H9 (cell line): ENCODE measurements around the gene KRT74. TPM values are rescaled to one million over a fixed set of nuclear protein-coding genes. Genes with fewer than 3 reads are reported as not detected.

ENCODE experiments used
- DNase-seq: peaks from one replicate; pipeline ENCODE4 v3.0.0-alpha.2; 2017
- H2AFZ ChIP-seq: one replicate; pipeline ENCODE4 v1.6.1; 2013; ENCODE audit warnings: mild to moderate bottlenecking, low read length, control low read depth, moderate library complexity
- H2AK5ac ChIP-seq: 2 replicates; pipeline ENCODE4 v1.6.1; 2013; ENCODE audit warnings: low read length, control low read depth, mixed read lengths; ENCODE audit not compliant: insufficient read length
- H2BK120ac ChIP-seq: one replicate; pipeline ENCODE4 v1.6.1; 2013; ENCODE audit warnings: low read depth, mild to moderate bottlenecking, low read length, control low read depth, inconsistent platforms; ENCODE audit not compliant: poor library complexity, severe bottlenecking
- H2BK12ac ChIP-seq: 2 replicates; pipeline ENCODE4 v1.6.1; 2013; ENCODE audit warnings: low read length, control low read depth, mixed read lengths, low read depth; ENCODE audit not compliant: insufficient read length
- H2BK15ac ChIP-seq: 2 replicates; pipeline ENCODE4 v1.6.1; 2013; ENCODE audit warnings: low read depth, low read length, control low read depth
- H2BK20ac ChIP-seq: one replicate; pipeline ENCODE4 v1.6.1; 2013; ENCODE audit warnings: low read depth, mild to moderate bottlenecking, low read length, control low read depth, inconsistent platforms; ENCODE audit not compliant: poor library complexity, severe bottlenecking
- H2BK5ac ChIP-seq: 2 replicates; pipeline ENCODE4 v1.6.1; 2013; ENCODE audit warnings: low read length, control low read depth, mixed read lengths; ENCODE audit not compliant: insufficient read length
- H3K14ac ChIP-seq: 2 replicates; pipeline ENCODE4 v1.6.1; 2013; ENCODE audit warnings: low read length, control low read depth; ENCODE audit not compliant: insufficient read depth
- H3K18ac ChIP-seq: 2 replicates; pipeline ENCODE4 v1.6.1; 2013; ENCODE audit warnings: low read depth, mild to moderate bottlenecking, mixed read lengths, low read length, control low read depth; ENCODE audit not compliant: insufficient read length
- H3K23ac ChIP-seq: 2 replicates; pipeline ENCODE4 v1.6.1; 2013; ENCODE audit warnings: low read length, control low read depth, mixed read lengths, low read depth; ENCODE audit not compliant: insufficient read length
- H3K23me2 ChIP-seq: 2 replicates; pipeline ENCODE4 v1.6.1; 2013; ENCODE audit warnings: low read depth, mild to moderate bottlenecking, mixed read lengths, low read length, control low read depth; ENCODE audit not compliant: insufficient read length, poor library complexity, severe bottlenecking
- H3K27ac ChIP-seq: 2 replicates; pipeline ENCODE4 v1.5.1; 2013; ENCODE audit warnings: low read length, control low read depth, mixed read lengths, low read depth; ENCODE audit not compliant: insufficient read length
- H3K27me3 ChIP-seq: 2 replicates; pipeline ENCODE4 v1.6.1; 2013; ENCODE audit warnings: low read length, control low read depth, inconsistent platforms; ENCODE audit not compliant: insufficient read depth
- H3K4ac ChIP-seq: 2 replicates; pipeline ENCODE4 v1.6.1; 2013; ENCODE audit warnings: low read depth, mild to moderate bottlenecking, control low read depth, inconsistent platforms, low read length, moderate library complexity
- H3K4me1 ChIP-seq: 2 replicates; pipeline ENCODE4 v1.6.1; 2013; ENCODE audit warnings: low read length, control low read depth, inconsistent platforms; ENCODE audit not compliant: insufficient read depth
- H3K4me2 ChIP-seq: 2 replicates; pipeline ENCODE4 v1.6.1; 2013; ENCODE audit warnings: low read length, control low read depth, mixed read lengths; ENCODE audit not compliant: insufficient read length, insufficient read depth
- H3K56ac ChIP-seq: 2 replicates; pipeline ENCODE4 v1.6.1; 2013; ENCODE audit warnings: low read depth, mild to moderate bottlenecking, mixed read lengths, low read length, control low read depth; ENCODE audit not compliant: insufficient read length
- H3K79me1 ChIP-seq: 2 replicates; pipeline ENCODE4 v1.6.1; 2013; ENCODE audit warnings: low read depth, mild to moderate bottlenecking, moderate library complexity, low read length, control low read depth, inconsistent platforms; ENCODE audit not compliant: insufficient read depth, poor library complexity, severe bottlenecking
- H3K79me2 ChIP-seq: 2 replicates; pipeline ENCODE4 v1.6.1; 2013; ENCODE audit warnings: low read length, control low read depth, inconsistent platforms; ENCODE audit not compliant: insufficient read depth
- H3K9ac ChIP-seq: 2 replicates; pipeline ENCODE4 v1.6.1; 2013; ENCODE audit warnings: low read length, control low read depth, mixed read lengths; ENCODE audit not compliant: insufficient read length; ENCODE audit errors: extremely low read depth
- H3K9me3 ChIP-seq: one replicate; pipeline ENCODE4 v1.6.1; 2013; ENCODE audit warnings: low read depth, low read length, inconsistent platforms; ENCODE audit not compliant: control insufficient read depth
- H3T11ph ChIP-seq: one replicate; pipeline ENCODE4 v1.6.1; 2013; ENCODE audit warnings: mild to moderate bottlenecking, low read length, control low read depth, inconsistent platforms
- H4K20me1 ChIP-seq: one replicate; pipeline ENCODE4 v1.6.1; 2013; ENCODE audit not compliant: control insufficient read depth, insufficient read length, insufficient read depth
- H4K5ac ChIP-seq: 2 replicates; pipeline ENCODE4 v1.6.1; 2013; ENCODE audit warnings: low read depth, mild to moderate bottlenecking, mixed read lengths, low read length, control low read depth; ENCODE audit not compliant: insufficient read length
- H4K8ac ChIP-seq: replicated peaks from 2 replicates; pipeline ENCODE4 v1.6.1; 2013; ENCODE audit warnings: low read length, control low read depth, mixed read lengths, low read depth; ENCODE audit not compliant: insufficient read length
- H4K91ac ChIP-seq: 2 replicates; pipeline ENCODE4 v1.6.1; 2013; ENCODE audit warnings: low read depth, mild to moderate bottlenecking, moderate library complexity, mixed read lengths, low read length, control low read depth; ENCODE audit not compliant: insufficient read length
- H3K27ac Mint-ChIP-seq, 3 experiments: 2 replicates in 2 of 3; 3 replicates in 1 of 3; pipeline ENCODE4 v1.8.0; 2020 to 2021; ENCODE audit warnings: mixed read lengths in 3 of 3, mild to moderate bottlenecking in 1 of 3, moderate library complexity in 1 of 3
- H3K27me3 Mint-ChIP-seq: 2 replicates; pipeline ENCODE4 v1.8.0; 2021; ENCODE audit warnings: low read depth, mild to moderate bottlenecking, moderate library complexity, mixed read lengths
- H3K36me3 Mint-ChIP-seq, 3 experiments: 2 replicates in 2 of 3; 3 replicates in 1 of 3; pipeline ENCODE4 v1.8.0; 2020 to 2021; ENCODE audit warnings: low read depth in 3 of 3, mixed read lengths in 3 of 3; ENCODE audit not compliant: insufficient read depth in 1 of 3
- H3K4me1 Mint-ChIP-seq, 2 experiments: 2 replicates each; pipeline ENCODE4 v1.8.0; 2020; ENCODE audit warnings: mixed read lengths in 2 of 2
- H3K4me3 Mint-ChIP-seq, 2 experiments: 2 replicates in 1 of 2; 3 replicates in 1 of 2; pipeline ENCODE4 v1.8.0; 2020 to 2021; ENCODE audit warnings: mild to moderate bottlenecking in 2 of 2, mixed read lengths in 2 of 2, moderate library complexity in 1 of 2
- H3K9me3 Mint-ChIP-seq, 2 experiments: 2 replicates in 1 of 2; 3 replicates in 1 of 2; pipeline ENCODE4 v1.8.0; 2020; ENCODE audit warnings: mild to moderate bottlenecking in 2 of 2, mixed read lengths in 2 of 2, moderate library complexity in 1 of 2
- CTCF ChIP-seq: fragments of 200-600 bp; sonication (generic); conservative IDR thresholded peaks from 3 replicates; pipeline ENCODE4 v1.8.0; 2021; ENCODE audit warnings: antibody characterized with exemption, mild to moderate bottlenecking
- WGBS: extraction: QIAGEN DNeasy Blood & Tissue Kit; methylation state at CpG from one replicate; pipeline ENCODE4 v1.1.7; 2013; ENCODE audit warnings: missing lambda C conversion rate, low lambda C conversion rate, mixed read lengths; ENCODE audit not compliant: insufficient read length; ENCODE audit errors: extremely low coverage; 5-methylcytosine and 5-hydroxymethylcytosine counted together
- total RNA-seq: library from RNA; stranded (reverse); gene quantifications from 2 replicates; pipeline ENCODE4 v1.2.1, GENCODE V29; 2021

Gene KRT74
- total RNA-seq, 1 experiment from 2014 or later: not detected

- Mint-ChIP-seq H3K27me3 (peaks cover 12% of the 10 kb centered on the region), H3K4me1 (peaks cover 10 to 12% of the 10 kb centered on the region in 2 experiments)
- no CpG with 5 or more reads among the region's 9 CpGs for WGBS
Observed at GRCh38 chr12:52584156-52584682, 10.6 kb upstream of the KRT74 start.

More at GRCh38 chr12:52584156-52584682, 10.6 kb upstream of the KRT74 start:
- Mint-ChIP-seq H3K36me3 (no peaks in the 10 kb centered on the region; a peak in 1 of 7 replicates), H3K27ac (no peak overlapping the region; a peak in 1 of 7 replicates), H3K4me3 (no peak overlapping the region; a peak in 1 of 5 replicates), H3K9me3 (peaks cover 0 to under 1% of the 10 kb centered on the region in 2 experiments; a peak in 2 of 5 replicates)
- Histone ChIP-seq H3K4me2 (no peak overlapping the region), H4K5ac (no peak overlapping the region), H4K8ac (no peak overlapping the region), H3K4ac (no peak overlapping the region), H2BK120ac (no peak overlapping the region), H3K23me2 (no peaks in the 10 kb centered on the region), H3K9me3 (no peaks in the 10 kb centered on the region), H3K27me3 (no peaks in the 10 kb centered on the region), H2BK15ac (no peak overlapping the region), H3K79me2 (no peaks in the 10 kb centered on the region), H3K4me1 (no peaks in the 10 kb centered on the region), H3K9ac (no peak overlapping the region), H2BK20ac (no peak overlapping the region), H2BK12ac (no peak overlapping the region), H4K91ac (no peak overlapping the region), H2BK5ac (no peak overlapping the region), H2AFZ (no peak overlapping the region), H3K23ac (no peak overlapping the region), H3K18ac (no peak overlapping the region), H3K56ac (no peak overlapping the region), H3K79me1 (no peaks in the 10 kb centered on the region), H3K14ac (no peak overlapping the region), H4K20me1 (no peaks in the 10 kb centered on the region), H3K27ac (no peak overlapping the region), H3T11ph (no peak overlapping the region), H2AK5ac (no peak overlapping the region)
- TF ChIP-seq CTCF: no peak
- no peak for DNase-seq
